SK-N-SH treated with all-trans-retinoic acid at 6 μM for 48 hours (cell line): Measurements from ENCODE around the gene SPON1.

ENCODE experiments used
- ATAC-seq: fragments of 200-7000 bp; cut with Tn5 transposase; 3 replicates; pipeline ENCODE4 v1.9.1; 2020; ENCODE audit warnings: mild to moderate bottlenecking, moderate library complexity
- ARNTL ChIP-seq: fragments of 450-650 bp; formaldehyde crosslinking; IDR thresholded peaks from 2 replicates; pipeline ENCODE4 v1.5.0; 2020; ENCODE audit warnings: low read depth, mild to moderate bottlenecking, moderate library complexity, borderline replicate concordance
- BACH2 ChIP-seq: fragments of 250-450 bp; sonication (Bioruptor Pico); IDR thresholded peaks from 2 replicates; pipeline ENCODE4 v1.9.0; 2021; ENCODE audit warnings: mild to moderate bottlenecking, borderline replicate concordance
- CSDC2 ChIP-seq: fragments of 250-450 bp; sonication (Bioruptor Pico); IDR thresholded peaks from 2 replicates; pipeline ENCODE4 v1.5.0; 2020; ENCODE audit warnings: mild to moderate bottlenecking, moderate library complexity
- ESRRG ChIP-seq: fragments of 250-450 bp; sonication (Bioruptor Pico); IDR thresholded peaks from 2 replicates; pipeline ENCODE4 v1.6.1; 2021; ENCODE audit warnings: mild to moderate bottlenecking
- GLIS3 ChIP-seq: fragments of 250-450 bp; sonication (Bioruptor Pico); IDR thresholded peaks from 2 replicates; pipeline ENCODE4 v1.5.0; 2020; ENCODE audit warnings: mild to moderate bottlenecking, moderate library complexity
- ISL1 ChIP-seq: fragments of 250-450 bp; sonication (Bioruptor Pico); IDR thresholded peaks from 2 replicates; pipeline ENCODE4 v2.1.2; 2022; ENCODE audit warnings: mild to moderate bottlenecking, moderate library complexity
- OSR1 ChIP-seq: fragments of 250-450 bp; sonication (Bioruptor Pico); IDR thresholded peaks from 2 replicates; pipeline ENCODE4 v1.8.0; 2022; ENCODE audit warnings: moderate library complexity, mild to moderate bottlenecking, inconsistent platforms
- PPARA ChIP-seq: fragments of 250-450 bp; sonication (Bioruptor Pico); IDR thresholded peaks from 2 replicates; pipeline ENCODE4 v1.5.0; 2020; ENCODE audit warnings: mild to moderate bottlenecking, borderline replicate concordance
- RARB ChIP-seq: fragments of 250-450 bp; sonication (Bioruptor Pico); IDR thresholded peaks from 2 replicates; pipeline ENCODE4 v1.8.0; 2021; ENCODE audit warnings: mild to moderate bottlenecking, moderate library complexity
- SNAI2 ChIP-seq: fragments of 250-450 bp; sonication (Bioruptor Pico); IDR thresholded peaks from 2 replicates; pipeline ENCODE4 v1.5.0; 2020; ENCODE audit warnings: mild to moderate bottlenecking, moderate library complexity
- TCF4 ChIP-seq: fragments of 250-450 bp; sonication (Bioruptor Pico); IDR thresholded peaks from 2 replicates; pipeline ENCODE4 v1.8.0; 2021; ENCODE audit warnings: mild to moderate bottlenecking, moderate library complexity, borderline replicate concordance
- TOX ChIP-seq: fragments of 250-450 bp; sonication (Bioruptor Pico); IDR thresholded peaks from 2 replicates; pipeline ENCODE4 v1.8.0; 2021; ENCODE audit warnings: mild to moderate bottlenecking, moderate library complexity, borderline replicate concordance
- ZC3H10 ChIP-seq: fragments of 250-450 bp; sonication (Bioruptor Pico); IDR thresholded peaks from 2 replicates; pipeline ENCODE4 v1.5.1; 2021; ENCODE audit warnings: mild to moderate bottlenecking, moderate library complexity
- ZFP3 ChIP-seq: fragments of 250-450 bp; sonication (Bioruptor Pico); IDR thresholded peaks from 2 replicates; pipeline ENCODE4 v1.5.0; 2020; ENCODE audit warnings: mild to moderate bottlenecking, moderate library complexity
- ZFP30 ChIP-seq: fragments of 450-650 bp; formaldehyde crosslinking; IDR thresholded peaks from 2 replicates; pipeline ENCODE4 v1.5.0; 2022; ENCODE audit warnings: mild to moderate bottlenecking, moderate library complexity
- ZNF565 ChIP-seq: fragments of 450-650 bp; formaldehyde crosslinking; conservative IDR thresholded peaks from 2 replicates; pipeline ENCODE4 v1.5.0; 2020; ENCODE audit warnings: low read depth, mild to moderate bottlenecking, moderate library complexity
- ZNF70 ChIP-seq: fragments of 450-650 bp; formaldehyde crosslinking; IDR thresholded peaks from 2 replicates; pipeline ENCODE4 v1.5.0; 2020; ENCODE audit warnings: mild to moderate bottlenecking, moderate library complexity
- ZNF8 ChIP-seq: fragments of 450-650 bp; formaldehyde crosslinking; IDR thresholded peaks from 2 replicates; pipeline ENCODE4 v1.5.0; 2020; ENCODE audit warnings: mild to moderate bottlenecking, moderate library complexity
- TF ChIP-seq, protein P1 (sequence below): fragments of 250-450 bp; sonication (Bioruptor Pico); IDR thresholded peaks from 2 replicates; pipeline ENCODE4 v1.5.1; 2021; ENCODE audit warnings: mild to moderate bottlenecking, moderate library complexity
- TF ChIP-seq, protein P2 (sequence below): fragments of 250-450 bp; sonication (Bioruptor Pico); IDR thresholded peaks from 2 replicates; pipeline ENCODE4 v1.5.1; 2020; ENCODE audit warnings: low read depth, mild to moderate bottlenecking, moderate library complexity
- TF ChIP-seq, protein P3 (sequence below): fragments of 250-450 bp; sonication (Bioruptor Pico); IDR thresholded peaks from 2 replicates; pipeline ENCODE4 v1.8.0; 2021; ENCODE audit warnings: low read depth, mild to moderate bottlenecking, moderate library complexity, borderline replicate concordance
- TF ChIP-seq, protein P4 (sequence below): fragments of 250-450 bp; sonication (Bioruptor Pico); IDR thresholded peaks from 2 replicates; pipeline ENCODE4 v1.8.0; 2020; ENCODE audit warnings: mild to moderate bottlenecking, moderate library complexity, borderline replicate concordance

The SPON1 gene

DNA sequence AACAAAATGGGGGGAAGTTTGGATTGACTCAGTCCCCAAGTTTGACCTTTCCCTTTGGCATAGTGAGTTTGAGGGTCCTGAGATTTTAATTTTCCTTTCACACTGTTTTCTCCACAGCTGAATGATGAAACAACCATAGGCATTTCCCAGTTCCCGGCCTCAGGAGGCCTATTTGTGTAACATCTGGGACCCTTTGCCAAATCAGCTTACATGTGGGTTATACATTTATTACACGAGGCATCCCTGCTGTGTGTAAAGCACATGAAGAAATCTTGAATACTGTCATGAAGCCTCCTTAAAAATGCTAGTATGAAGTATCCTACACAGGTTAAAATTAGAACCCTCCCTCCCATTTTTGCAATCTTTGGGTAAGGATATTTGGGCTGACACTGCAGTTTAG lies 44.6 kb upstream of the SPON1 start:
- TF ChIP-seq ZFP30 (CRISPR knock-in tag) (no peak), CSDC2 (CRISPR knock-in tag) (no peak), SNAI2 (CRISPR knock-in tag) (no peak), ARNTL (no peak), ESRRG (no peak), ZNF8 (CRISPR knock-in tag) (no peak), ZNF70 (CRISPR knock-in tag) (no peak), GLIS3 (CRISPR knock-in tag) (no peak), PPARA (CRISPR knock-in tag) (no peak), ZFP3 (no peak), ZNF565 (CRISPR knock-in tag) (no peak), BACH2 (CRISPR knock-in tag) (no peak), ZC3H10 (CRISPR knock-in tag) (no peak), RARB (CRISPR knock-in tag) (no peak)
- TF ChIP-seq, protein P1, sequence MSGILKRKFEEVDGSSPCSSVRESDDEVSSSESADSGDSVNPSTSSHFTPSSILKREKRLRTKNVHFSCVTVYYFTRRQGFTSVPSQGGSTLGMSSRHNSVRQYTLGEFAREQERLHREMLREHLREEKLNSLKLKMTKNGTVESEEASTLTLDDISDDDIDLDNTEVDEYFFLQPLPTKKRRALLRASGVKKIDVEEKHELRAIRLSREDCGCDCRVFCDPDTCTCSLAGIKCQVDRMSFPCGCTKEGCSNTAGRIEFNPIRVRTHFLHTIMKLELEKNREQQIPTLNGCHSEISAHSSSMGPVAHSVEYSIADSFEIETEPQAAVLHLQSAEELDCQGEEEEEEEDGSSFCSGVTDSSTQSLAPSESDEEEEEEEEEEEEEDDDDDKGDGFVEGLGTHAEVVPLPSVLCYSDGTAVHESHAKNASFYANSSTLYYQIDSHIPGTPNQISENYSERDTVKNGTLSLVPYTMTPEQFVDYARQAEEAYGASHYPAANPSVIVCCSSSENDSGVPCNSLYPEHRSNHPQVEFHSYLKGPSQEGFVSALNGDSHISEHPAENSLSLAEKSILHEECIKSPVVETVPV = no peak
- TF ChIP-seq, protein P2, sequence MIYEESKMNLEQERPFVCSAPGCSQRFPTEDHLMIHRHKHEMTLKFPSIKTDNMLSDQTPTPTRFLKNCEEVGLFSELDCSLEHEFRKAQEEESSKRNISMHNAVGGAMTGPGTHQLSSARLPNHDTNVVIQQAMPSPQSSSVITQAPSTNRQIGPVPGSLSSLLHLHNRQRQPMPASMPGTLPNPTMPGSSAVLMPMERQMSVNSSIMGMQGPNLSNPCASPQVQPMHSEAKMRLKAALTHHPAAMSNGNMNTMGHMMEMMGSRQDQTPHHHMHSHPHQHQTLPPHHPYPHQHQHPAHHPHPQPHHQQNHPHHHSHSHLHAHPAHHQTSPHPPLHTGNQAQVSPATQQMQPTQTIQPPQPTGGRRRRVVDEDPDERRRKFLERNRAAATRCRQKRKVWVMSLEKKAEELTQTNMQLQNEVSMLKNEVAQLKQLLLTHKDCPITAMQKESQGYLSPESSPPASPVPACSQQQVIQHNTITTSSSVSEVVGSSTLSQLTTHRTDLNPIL (CRISPR knock-in tag) = no peak
- TF ChIP-seq, protein P3, sequence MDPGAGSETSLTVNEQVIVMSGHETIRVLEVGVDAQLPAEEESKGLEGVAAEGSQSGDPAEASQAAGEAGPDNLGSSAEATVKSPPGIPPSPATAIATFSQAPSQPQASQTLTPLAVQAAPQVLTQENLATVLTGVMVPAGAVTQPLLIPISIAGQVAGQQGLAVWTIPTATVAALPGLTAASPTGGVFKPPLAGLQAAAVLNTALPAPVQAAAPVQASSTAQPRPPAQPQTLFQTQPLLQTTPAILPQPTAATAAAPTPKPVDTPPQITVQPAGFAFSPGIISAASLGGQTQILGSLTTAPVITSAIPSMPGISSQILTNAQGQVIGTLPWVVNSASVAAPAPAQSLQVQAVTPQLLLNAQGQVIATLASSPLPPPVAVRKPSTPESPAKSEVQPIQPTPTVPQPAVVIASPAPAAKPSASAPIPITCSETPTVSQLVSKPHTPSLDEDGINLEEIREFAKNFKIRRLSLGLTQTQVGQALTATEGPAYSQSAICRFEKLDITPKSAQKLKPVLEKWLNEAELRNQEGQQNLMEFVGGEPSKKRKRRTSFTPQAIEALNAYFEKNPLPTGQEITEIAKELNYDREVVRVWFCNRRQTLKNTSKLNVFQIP (CRISPR knock-in tag) = no peak

DNA sequence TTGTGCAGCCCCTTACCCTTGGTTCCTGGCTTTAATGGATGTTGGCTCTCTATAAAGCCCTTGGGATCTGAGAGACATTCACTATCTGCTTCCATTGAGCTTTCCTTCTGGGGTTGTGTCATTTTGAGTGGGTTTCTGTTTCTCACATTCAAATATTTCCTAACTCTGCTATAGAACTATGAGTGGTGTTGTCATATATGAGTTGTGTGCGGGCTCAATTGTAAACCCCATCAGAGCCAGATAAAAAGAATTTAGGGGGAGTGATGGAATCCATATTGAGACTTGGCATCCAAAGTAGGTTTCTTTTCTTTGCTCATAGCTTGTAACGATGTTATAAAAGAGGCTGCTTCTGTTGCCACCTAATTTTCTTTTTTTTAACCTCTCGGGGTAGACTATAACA lies 41.8 kb upstream of the SPON1 start:
- TF ChIP-seq, protein P4, sequence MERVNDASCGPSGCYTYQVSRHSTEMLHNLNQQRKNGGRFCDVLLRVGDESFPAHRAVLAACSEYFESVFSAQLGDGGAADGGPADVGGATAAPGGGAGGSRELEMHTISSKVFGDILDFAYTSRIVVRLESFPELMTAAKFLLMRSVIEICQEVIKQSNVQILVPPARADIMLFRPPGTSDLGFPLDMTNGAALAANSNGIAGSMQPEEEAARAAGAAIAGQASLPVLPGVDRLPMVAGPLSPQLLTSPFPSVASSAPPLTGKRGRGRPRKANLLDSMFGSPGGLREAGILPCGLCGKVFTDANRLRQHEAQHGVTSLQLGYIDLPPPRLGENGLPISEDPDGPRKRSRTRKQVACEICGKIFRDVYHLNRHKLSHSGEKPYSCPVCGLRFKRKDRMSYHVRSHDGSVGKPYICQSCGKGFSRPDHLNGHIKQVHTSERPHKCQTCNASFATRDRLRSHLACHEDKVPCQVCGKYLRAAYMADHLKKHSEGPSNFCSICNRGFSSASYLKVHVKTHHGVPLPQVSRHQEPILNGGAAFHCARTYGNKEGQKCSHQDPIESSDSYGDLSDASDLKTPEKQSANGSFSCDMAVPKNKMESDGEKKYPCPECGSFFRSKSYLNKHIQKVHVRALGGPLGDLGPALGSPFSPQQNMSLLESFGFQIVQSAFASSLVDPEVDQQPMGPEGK (CRISPR knock-in tag) = no peak
- TF ChIP-seq ZFP3 = no peak
- no peak for TF ChIP-seq SNAI2 (CRISPR knock-in tag)
- no peak for TF ChIP-seq ESRRG
- TF ChIP-seq TOX (CRISPR knock-in tag) = no peak
- no peak for TF ChIP-seq ZC3H10 (CRISPR knock-in tag)
- TF ChIP-seq PPARA (CRISPR knock-in tag) = no peak
- TF ChIP-seq CSDC2 (CRISPR knock-in tag) = no peak
- TF ChIP-seq ZNF8 (CRISPR knock-in tag) = no peak
- no peak for TF ChIP-seq GLIS3 (CRISPR knock-in tag)
- no peak for TF ChIP-seq TCF4
- no peak for TF ChIP-seq ZNF70 (CRISPR knock-in tag)
- TF ChIP-seq, protein P3 (CRISPR knock-in tag) = no peak
- TF ChIP-seq ZNF565 (CRISPR knock-in tag) = no peak
- no peak for ATAC-seq

More for the DNA sequence above, 44.6 kb upstream of the SPON1 start:
- no peak for ATAC-seq

DNA sequence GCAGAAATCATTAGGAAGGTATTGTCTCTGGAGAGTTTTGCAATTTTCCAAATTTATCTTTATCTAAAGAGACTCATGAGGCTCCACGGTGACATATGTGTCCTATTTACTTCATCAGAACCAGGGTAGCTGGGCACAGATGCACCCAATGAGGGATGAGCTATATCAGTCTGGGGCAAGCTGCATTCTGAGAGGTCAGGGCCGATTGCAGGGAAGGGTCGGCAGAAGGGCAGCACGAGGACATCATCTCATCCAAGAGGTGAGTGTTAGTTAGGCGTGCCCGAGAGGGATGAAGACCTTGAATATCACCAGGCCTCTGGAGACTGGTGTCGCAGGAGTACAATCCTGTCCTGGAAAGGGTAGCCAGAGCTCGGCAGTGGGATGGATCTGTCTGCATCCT lies 41.0 kb upstream of the SPON1 start:
- no peak for TF ChIP-seq BACH2 (CRISPR knock-in tag)
- TF ChIP-seq ZFP3 = no peak
- TF ChIP-seq PPARA (CRISPR knock-in tag) = no peak
- no peak for TF ChIP-seq GLIS3 (CRISPR knock-in tag)
- TF ChIP-seq ISL1 (CRISPR knock-in tag) = no peak
- no peak for TF ChIP-seq OSR1 (CRISPR knock-in tag)
- TF ChIP-seq TOX (CRISPR knock-in tag) = no peak
- TF ChIP-seq CSDC2 (CRISPR knock-in tag) = no peak
- TF ChIP-seq TCF4 = no peak
- TF ChIP-seq, protein P1 = no peak
- no peak for TF ChIP-seq ZNF70 (CRISPR knock-in tag)
- no peak for ATAC-seq
